K562 (cell line): ENCODE measurements around the gene TSPAN1. TPM values are rescaled to one million over a fixed set of nuclear protein-coding genes. Genes with fewer than 3 reads are reported as not detected.

Experiments
- ATAC-seq: fragments of 200-7000 bp; cut with Tn5 transposase; 3 replicates; pipeline ENCODE4 v1.9.1; 2020; ENCODE audit warnings: moderate library complexity
- BruUV-seq: library from RNA; stranded (reverse); fragments of 400-500 nt; replicated peaks from 2 replicates; lab custom pipeline; 2021; lab: Mats Ljungman, UMichigan
- CTCF ChIA-PET: fragments of 300-600 bp; formaldehyde crosslinking; extraction: SDS; loops from one replicate; lab custom pipeline; 2021; ENCODE audit warnings: low intra/inter-chr PET ratio; lab: Yijun Ruan, JAX
- POLR2A ChIA-PET: fragments of 300-600, 350-650 bp; sonication (Branson Sonifier 250); formaldehyde crosslinking; extraction: SDS; loops from one replicate; lab custom pipeline; 2021; ENCODE audit warnings: antibody characterized with exemption, inconsistent platforms; lab: Yijun Ruan, JAX
- DNase-seq, 4 experiments: peaks; one replicate each; pipeline versions ENCODE4 v3.0.0 to v3.0.0-alpha.2; 2011 to 2018; ENCODE audit warnings: low spot score in 3 of 4, mixed read lengths in 3 of 4; ENCODE audit errors: extremely low read depth in 1 of 4
- FAIRE-seq: peaks from 2 replicates; lab custom pipeline; 2011; peaks lifted over from hg19 to GRCh38; lab: Jason Lieb, UNC
- H2AFZ ChIP-seq: 2 replicates; pipeline ENCODE4 v1.6.0; 2011; ENCODE audit warnings: low read depth, low read length, control low read depth, inconsistent platforms
- H3K27ac ChIP-seq: fragments of 200-600 bp; 3 replicates; pipeline ENCODE4 v1.8.0; 2011; ENCODE audit warnings: low read depth, mild to moderate bottlenecking, control low read depth, inconsistent platforms, low read length, moderate library complexity, mixed read lengths; ENCODE audit errors: extremely low read depth
- H3K27me3 ChIP-seq, 2 experiments: fragments of 300-600 bp in 1 of 2; 2 replicates in 1 of 2; 3 replicates in 1 of 2; pipeline versions ENCODE4 v1.6.0 to v1.8.0; 2011; ENCODE audit warnings: inconsistent platforms in 2 of 2, low read length in 2 of 2, mild to moderate bottlenecking in 1 of 2, mixed read lengths in 1 of 2, moderate library complexity in 1 of 2; ENCODE audit not compliant: control insufficient read depth in 2 of 2, insufficient read depth in 2 of 2
- H3K36me3 ChIP-seq: fragments of 300-600 bp; 3 replicates; pipeline ENCODE4 v1.8.0; 2011; ENCODE audit warnings: mild to moderate bottlenecking, low read length, inconsistent platforms; ENCODE audit not compliant: control insufficient read depth, insufficient read depth
- H3K4me1 ChIP-seq, 2 experiments: fragments of 200-600 bp in 1 of 2; replicated peaks in 1 of 2; 2 replicates in 1 of 2; 3 replicates in 1 of 2; pipeline versions ENCODE4 v1.5.1 to v1.8.0; 2011; ENCODE audit warnings: inconsistent platforms in 2 of 2, low read length in 2 of 2, mild to moderate bottlenecking in 1 of 2, mixed read lengths in 1 of 2, moderate library complexity in 1 of 2; ENCODE audit not compliant: control insufficient read depth in 2 of 2, insufficient read depth in 2 of 2
- H3K4me2 ChIP-seq: 2 replicates; pipeline ENCODE4 v1.6.1; 2011; ENCODE audit warnings: low read length, control low read depth, inconsistent platforms, mixed read lengths; ENCODE audit not compliant: insufficient read depth
- H3K4me3 ChIP-seq: fragments of 200-600 bp; sonication (generic), shearing (Covaris generic); 2 replicates; pipeline ENCODE4 v1.5.1; 2016; ENCODE audit warnings: control low read depth, inconsistent platforms
- H3K79me2 ChIP-seq: fragments of 200-600 bp; 3 replicates; pipeline ENCODE4 v1.8.0; 2011; ENCODE audit warnings: low read length, inconsistent platforms; ENCODE audit not compliant: control insufficient read depth, insufficient read depth
- H3K9ac ChIP-seq, 2 experiments: 2 replicates each; pipeline versions ENCODE4 v1.6.0 to v1.6.1; 2011; ENCODE audit warnings: low read depth in 2 of 2, low read length in 2 of 2, control low read depth in 1 of 2, inconsistent platforms in 1 of 2, mild to moderate bottlenecking in 1 of 2, mixed read lengths in 1 of 2; ENCODE audit not compliant: insufficient read depth in 1 of 2
- H3K9me1 ChIP-seq: one replicate; pipeline ENCODE4 v1.6.0; 2011; ENCODE audit warnings: inconsistent platforms, mild to moderate bottlenecking, low read length, moderate library complexity; ENCODE audit not compliant: control insufficient read depth, insufficient read depth
- H3K9me3 ChIP-seq: replicated peaks from 2 replicates; pipeline ENCODE4 v1.5.1; 2011; ENCODE audit warnings: low read depth, low read length, inconsistent platforms; ENCODE audit not compliant: control insufficient read depth, insufficient read depth
- H4K20me1 ChIP-seq: replicated peaks from 2 replicates; pipeline ENCODE4 v1.6.1; 2011; ENCODE audit warnings: low read length, inconsistent platforms, mixed read lengths; ENCODE audit not compliant: control insufficient read depth, insufficient read depth
- RFX1 ChIP-seq: fragments of 450-650 bp; IDR thresholded peaks from 2 replicates; pipeline ENCODE4 v1.6.1; 2016; ENCODE audit warnings: mild to moderate bottlenecking, moderate library complexity
- RHOXF2B ChIP-seq: fragments of 250-450 bp; sonication (Bioruptor Pico); conservative IDR thresholded peaks from 2 replicates; pipeline ENCODE4 v1.5.1; 2021
- TEAD4 ChIP-seq, 2 experiments: sonication (generic) in 1 of 2; formaldehyde crosslinking in 1 of 2; IDR thresholded peaks; 2 replicates each; pipeline versions ENCODE4 v1.6.1 to v1.8.0; 2012 to 2022; ENCODE audit warnings: borderline replicate concordance in 1 of 2, inconsistent platforms in 1 of 2, low read length in 1 of 2, mild to moderate bottlenecking in 1 of 2, missing genetic modification reagents in 1 of 2
- WGBS: fragments of 100-300 bp; shearing (Covaris generic); methylation state at CpG from one replicate; pipeline ENCODE4 v1.1.6; 2016; ENCODE audit warnings: low coverage, mixed read lengths; ENCODE audit not compliant: insufficient coverage; ENCODE audit errors: missing lambda C conversion rate; 5-methylcytosine and 5-hydroxymethylcytosine counted together
- in situ Hi-C: fragments of 300-500 bp; cut with MboI; formaldehyde crosslinking; loops from 4 replicates; pipeline ENCODE4 v1.15.0; 2018; ENCODE audit warnings: inconsistent platforms, mixed read lengths
- intact Hi-C: fragments of 100-400 bp; cut with micrococcal nuclease; formaldehyde crosslinking; loops from 2 replicates; pipeline ENCODE4 v1.14.2; 2022
- polyA plus RNA-seq, 8 experiments: library from polyadenylated mRNA; depleted of rRNA in 4 of 8; stranded (reverse) in 5 of 8; unstranded in 3 of 8; fragments of >200 nt; fragmentation: Nextera tagmentation in 2 of 8; fragmentation: Illumina TruSeq in 1 of 8; extraction: Ambion mirVana in 2 of 8; extraction: Trizol in 1 of 8; gene quantifications; 2 replicates each; pipeline versions ENCODE4 v1.2.1 to v1.2.3, GENCODE V29; 2011 to 2014; ENCODE audit warnings: inconsistent platforms in 1 of 8, missing spikeins in 1 of 8
- total RNA-seq, 7 experiments: library from RNA; depleted of rRNA in 6 of 7; stranded (reverse); fragments of >200 nt in 6 of 7; fragmentation: Illumina TruSeq in 2 of 7; extraction: Trizol in 2 of 7; gene quantifications; 2 replicates each; pipeline versions ENCODE4 v1.2.1 to v1.2.3, GENCODE V29; 2011 to 2021; ENCODE audit warnings: low replicate concordance in 1 of 7

TSPAN1 gene
- total and polyA plus RNA-seq, 9 of the 15 experiments (the other 6 are each of a cell fraction or from before 2014, with no cell fraction given): 0.58 TPM; not detected in 8

DNA sequence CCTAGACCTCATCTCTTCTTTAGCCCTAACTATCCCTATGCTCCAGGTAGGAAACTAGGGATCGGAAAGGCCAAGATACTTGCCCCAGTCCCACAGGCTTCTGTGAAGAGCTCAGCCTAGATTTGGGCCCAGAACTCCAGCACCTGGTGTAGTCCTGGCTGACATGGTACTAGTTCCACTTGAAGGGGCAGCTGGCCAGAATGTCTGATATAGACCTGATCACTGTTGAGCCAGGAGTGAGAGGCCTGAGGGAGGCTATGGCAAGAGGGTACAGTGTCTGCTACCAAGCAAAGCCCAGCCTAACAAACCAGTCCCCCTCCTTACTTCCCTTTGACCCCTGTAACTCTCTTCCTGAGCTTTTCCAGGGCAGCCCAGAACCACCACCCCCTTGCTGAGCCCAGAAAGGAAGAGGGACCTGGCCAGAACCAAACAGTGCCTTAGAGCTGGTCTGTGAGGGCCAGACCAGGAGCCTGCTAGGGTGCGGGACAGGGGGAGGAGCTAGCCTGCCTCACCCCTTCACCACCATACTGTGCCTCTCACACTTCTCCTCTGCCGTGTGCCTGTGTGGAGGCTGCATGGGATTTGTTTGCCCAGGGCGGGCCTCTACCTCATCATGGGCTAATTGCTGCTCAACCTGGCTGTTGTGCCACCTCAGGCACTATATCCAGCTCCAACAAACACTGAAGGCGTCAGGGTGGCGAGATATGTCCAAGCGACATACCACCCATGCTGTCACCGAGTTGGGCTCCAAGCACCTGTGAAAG lies 12.4 kb downstream of the TSPAN1 start:
- no peak overlapping the region for H3K4me2 ChIP-seq
- 0 out of 4 replicates have a peak overlapping the region, but pooled peaks of 1 of the 2 experiments have one; percentile 19 for H3K9ac ChIP-seq
- peaks cover 8 to 11% of the 10 kb centered on the region in 2 experiments; a peak in 3 of 5 replicates for H3K4me1 ChIP-seq
- H3K36me3 ChIP-seq: peaks cover 42% of the 10 kb centered on the region
- H3K9me3 ChIP-seq: no peaks in the 10 kb centered on the region
- no peak overlapping the region for H2AFZ ChIP-seq
- WGBS: 87% methylated on average over 8 of the region's 8 CpGs
- ChIA-PET POLR2A (interaction anchor here (0.6 to 1.7 kb wide), 4 partner anchors 8 to 134 kb away, joined by 3 to 7 read pairs (median 3); partner anchors contain the start of gene TSPAN1), CTCF (no interaction called here)
- DNase-seq: no peak
- no TSS peak for BruUV-seq
- H4K20me1 ChIP-seq: no peaks in the 10 kb centered on the region; the same call in 1 of the 2 replicates
- H3K4me3 ChIP-seq: no peak overlapping the region
- no peak for ATAC-seq
- intact Hi-C loops: no loop called here
- H3K27ac ChIP-seq: no peak overlapping the region
- TF ChIP-seq RHOXF2B (no peak), TEAD4 (IDR thresholded peaks at IDR 0.05; ENCODE audit: low read length) (no peak), TEAD4 (CRISPR knock-in tag; IDR thresholded peaks at IDR 0.05; ENCODE audit: borderline replicate concordance) (no peak), RFX1 (no peak)
- peaks cover 5% of the 10 kb centered on the region for H3K9me1 ChIP-seq
- no peak for FAIRE-seq
- in situ Hi-C loops: loop anchor here (25.0 kb wide), 1 partner anchor 550 kb away; no protein-coding TSS in a partner anchor
- no peaks in the 10 kb centered on the region for H3K27me3 ChIP-seq
- H3K79me2 ChIP-seq: no peaks in the 10 kb centered on the region
